PFSK-1 (cell line): Measurements from ENCODE around the gene DSN1.

Source experiments
- REST ChIP-seq, 2 experiments: IDR thresholded peaks; 2 replicates each; pipeline versions ENCODE4 v1.6.1 to v1.8.0; 2011 to 2012; ENCODE audit warnings: low read depth in 2 of 2, low read length in 2 of 2, control low read depth in 1 of 2, inconsistent platforms in 1 of 2, mild to moderate bottlenecking in 1 of 2, moderate library complexity in 1 of 2; ENCODE audit not compliant: insufficient read depth in 1 of 2
- TAF1 ChIP-seq: IDR thresholded peaks from 2 replicates; pipeline ENCODE4 v1.6.1; 2012; ENCODE audit warnings: low read length, control low read depth, borderline replicate concordance; ENCODE audit not compliant: insufficient read depth

GRCh38 chr20:36796117-36796516, 22.6 kb upstream of the DSN1 start:
- TF ChIP-seq REST (IDR thresholded peaks at IDR 0.05; ENCODE audit: insufficient read depth in 1 of 2, low read depth in 2 of 2, low read length in 2 of 2) (no peak), TAF1 (no peak)
